Measurements from ENCODE around the gene CSTPP1.
"Not testable (repeated sequence)": the region's sequence is repeated elsewhere in the genome, so short reads cannot be mapped to it uniquely, and the experiment has no call there.

The CSTPP1 gene

DNA sequence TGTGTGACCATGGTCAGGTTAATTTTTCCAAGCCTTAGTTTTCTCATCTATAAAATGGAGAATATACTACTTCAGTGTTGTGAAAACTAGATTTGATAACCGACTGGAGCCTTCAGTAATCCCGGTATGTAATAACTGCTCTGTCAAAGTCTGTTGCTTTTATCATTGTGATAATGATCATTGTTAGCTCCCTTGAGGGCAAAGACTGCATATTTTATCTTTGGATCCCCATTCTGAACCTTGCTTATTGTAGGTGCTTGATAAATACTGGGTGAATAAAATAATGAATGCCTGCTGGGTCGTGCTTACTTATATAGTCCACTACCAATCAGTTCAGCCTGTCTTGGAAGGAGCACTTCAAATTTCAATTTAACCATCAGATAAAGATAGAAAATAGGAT lies 134.8 kb downstream of the CSTPP1 start:
- Histone ChIP-seq H3K27ac (replicated peaks) (no peak overlapping the region), H3K27me3 (ENCODE audit: insufficient read depth, poor library complexity, severe bottlenecking) (no peaks in the 10 kb centered on the region), H3K4me3 (replicated peaks; ENCODE audit: insufficient read depth, low read length) (no peak overlapping the region)
- TF ChIP-seq, protein P1, sequence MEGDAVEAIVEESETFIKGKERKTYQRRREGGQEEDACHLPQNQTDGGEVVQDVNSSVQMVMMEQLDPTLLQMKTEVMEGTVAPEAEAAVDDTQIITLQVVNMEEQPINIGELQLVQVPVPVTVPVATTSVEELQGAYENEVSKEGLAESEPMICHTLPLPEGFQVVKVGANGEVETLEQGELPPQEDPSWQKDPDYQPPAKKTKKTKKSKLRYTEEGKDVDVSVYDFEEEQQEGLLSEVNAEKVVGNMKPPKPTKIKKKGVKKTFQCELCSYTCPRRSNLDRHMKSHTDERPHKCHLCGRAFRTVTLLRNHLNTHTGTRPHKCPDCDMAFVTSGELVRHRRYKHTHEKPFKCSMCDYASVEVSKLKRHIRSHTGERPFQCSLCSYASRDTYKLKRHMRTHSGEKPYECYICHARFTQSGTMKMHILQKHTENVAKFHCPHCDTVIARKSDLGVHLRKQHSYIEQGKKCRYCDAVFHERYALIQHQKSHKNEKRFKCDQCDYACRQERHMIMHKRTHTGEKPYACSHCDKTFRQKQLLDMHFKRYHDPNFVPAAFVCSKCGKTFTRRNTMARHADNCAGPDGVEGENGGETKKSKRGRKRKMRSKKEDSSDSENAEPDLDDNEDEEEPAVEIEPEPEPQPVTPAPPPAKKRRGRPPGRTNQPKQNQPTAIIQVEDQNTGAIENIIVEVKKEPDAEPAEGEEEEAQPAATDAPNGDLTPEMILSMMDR (IDR thresholded peaks at IDR 0.05; ENCODE audit: insufficient read depth, low read length), result no peak
- TF ChIP-seq POLR2AphosphoS5 (IDR thresholded peaks at IDR 0.05; ENCODE audit: low read depth) (no peak), GABPA (IDR thresholded peaks at IDR 0.05; ENCODE audit: low read depth) (no peak), SPI1 (IDR thresholded peaks at IDR 0.05; ENCODE audit: borderline replicate concordance, low read depth) (no peak)
- TF ChIP-seq, protein P2, sequence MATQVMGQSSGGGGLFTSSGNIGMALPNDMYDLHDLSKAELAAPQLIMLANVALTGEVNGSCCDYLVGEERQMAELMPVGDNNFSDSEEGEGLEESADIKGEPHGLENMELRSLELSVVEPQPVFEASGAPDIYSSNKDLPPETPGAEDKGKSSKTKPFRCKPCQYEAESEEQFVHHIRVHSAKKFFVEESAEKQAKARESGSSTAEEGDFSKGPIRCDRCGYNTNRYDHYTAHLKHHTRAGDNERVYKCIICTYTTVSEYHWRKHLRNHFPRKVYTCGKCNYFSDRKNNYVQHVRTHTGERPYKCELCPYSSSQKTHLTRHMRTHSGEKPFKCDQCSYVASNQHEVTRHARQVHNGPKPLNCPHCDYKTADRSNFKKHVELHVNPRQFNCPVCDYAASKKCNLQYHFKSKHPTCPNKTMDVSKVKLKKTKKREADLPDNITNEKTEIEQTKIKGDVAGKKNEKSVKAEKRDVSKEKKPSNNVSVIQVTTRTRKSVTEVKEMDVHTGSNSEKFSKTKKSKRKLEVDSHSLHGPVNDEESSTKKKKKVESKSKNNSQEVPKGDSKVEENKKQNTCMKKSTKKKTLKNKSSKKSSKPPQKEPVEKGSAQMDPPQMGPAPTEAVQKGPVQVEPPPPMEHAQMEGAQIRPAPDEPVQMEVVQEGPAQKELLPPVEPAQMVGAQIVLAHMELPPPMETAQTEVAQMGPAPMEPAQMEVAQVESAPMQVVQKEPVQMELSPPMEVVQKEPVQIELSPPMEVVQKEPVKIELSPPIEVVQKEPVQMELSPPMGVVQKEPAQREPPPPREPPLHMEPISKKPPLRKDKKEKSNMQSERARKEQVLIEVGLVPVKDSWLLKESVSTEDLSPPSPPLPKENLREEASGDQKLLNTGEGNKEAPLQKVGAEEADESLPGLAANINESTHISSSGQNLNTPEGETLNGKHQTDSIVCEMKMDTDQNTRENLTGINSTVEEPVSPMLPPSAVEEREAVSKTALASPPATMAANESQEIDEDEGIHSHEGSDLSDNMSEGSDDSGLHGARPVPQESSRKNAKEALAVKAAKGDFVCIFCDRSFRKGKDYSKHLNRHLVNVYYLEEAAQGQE (IDR thresholded peaks at IDR 0.05; ENCODE audit: insufficient replicate concordance, low read depth), result no peak
- no peak for DNase-seq (ENCODE audit: low read depth in 1 of 2, low spot score in 1 of 2)

DNA sequence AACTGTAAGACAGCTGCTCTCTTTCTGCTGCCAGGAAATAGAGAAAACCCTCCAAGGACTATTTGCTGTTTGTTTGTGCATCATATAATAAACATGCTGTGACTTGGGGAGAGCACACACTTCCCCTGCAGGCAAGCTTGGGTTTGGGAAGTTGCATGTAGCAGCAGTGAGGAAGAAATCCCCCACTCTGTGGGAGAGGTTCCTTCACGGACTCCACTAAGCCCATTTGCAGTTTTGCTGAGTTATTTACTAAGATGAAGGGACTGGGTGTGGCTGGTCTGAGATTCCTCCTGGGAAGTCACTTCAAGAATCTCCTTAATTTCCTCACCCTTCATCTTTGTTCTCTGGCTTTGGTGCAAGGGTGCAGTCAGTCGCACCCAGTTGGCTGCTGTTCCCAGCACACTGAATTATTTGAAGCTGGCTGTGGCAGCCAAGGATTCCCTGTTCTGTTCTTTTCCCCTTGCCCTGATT lies 135.3 kb downstream of the CSTPP1 start:
- TF ChIP-seq, protein P1 (IDR thresholded peaks at IDR 0.05; ENCODE audit: insufficient read depth, low read length), result no peak
- TF ChIP-seq GABPA (IDR thresholded peaks at IDR 0.05; ENCODE audit: low read depth), result no peak
- TF ChIP-seq, protein P2 (IDR thresholded peaks at IDR 0.05; ENCODE audit: insufficient replicate concordance, low read depth), result no peak
- TF ChIP-seq POLR2AphosphoS5 (IDR thresholded peaks at IDR 0.05; ENCODE audit: low read depth), result no peak
- TF ChIP-seq SPI1 (IDR thresholded peaks at IDR 0.05; ENCODE audit: borderline replicate concordance, low read depth), result no peak
- H3K27ac ChIP-seq (replicated peaks), result no peak overlapping the region
- no peak for DNase-seq (ENCODE audit: low read depth in 1 of 2, low spot score in 1 of 2)

DNA sequence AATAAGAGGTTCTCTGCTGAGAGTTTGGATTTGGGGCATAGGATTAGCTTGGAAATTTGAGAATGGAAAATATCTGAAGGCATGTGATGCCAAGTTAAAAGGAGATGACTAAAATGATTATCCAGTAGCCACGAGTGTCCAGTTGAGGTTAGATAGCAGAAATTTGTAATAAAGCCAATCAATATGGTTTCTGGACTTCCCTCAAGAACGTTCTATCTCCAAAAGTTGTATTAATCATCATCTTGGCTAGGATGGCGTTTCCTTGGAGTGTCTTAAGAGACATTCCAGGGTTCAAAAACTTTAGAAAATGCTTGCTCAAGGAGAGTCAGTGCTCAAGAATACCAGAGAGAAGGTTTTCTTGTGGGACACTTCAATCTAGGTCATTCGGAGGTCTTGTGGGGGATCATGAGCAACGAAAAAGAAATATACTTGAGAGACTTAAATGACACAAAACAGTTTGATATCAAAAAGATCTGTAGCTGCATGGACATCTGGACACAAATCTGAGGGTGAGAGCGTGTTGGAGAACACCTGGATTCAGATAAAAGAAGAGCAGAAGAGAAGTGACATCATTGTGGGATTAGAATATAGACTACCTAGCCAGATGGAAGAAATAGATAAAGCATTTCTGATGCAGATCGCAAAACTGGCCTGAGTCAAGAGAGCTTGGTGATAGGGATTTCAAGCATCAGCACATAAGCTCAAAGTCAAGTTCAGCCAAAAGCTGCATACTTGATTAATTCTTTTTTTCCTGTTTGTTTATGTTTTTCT lies 142.4 kb downstream of the CSTPP1 start:
- H3K27me3 ChIP-seq (ENCODE audit: insufficient read depth, poor library complexity, severe bottlenecking), result no peaks in the 10 kb centered on the region
- no peak for DNase-seq (ENCODE audit: low read depth in 1 of 2, low spot score in 1 of 2)

More for the DNA sequence above, 135.3 kb downstream of the CSTPP1 start:
- no peak overlapping the region for H3K4me3 ChIP-seq (replicated peaks; ENCODE audit: insufficient read depth, low read length)
- H3K27me3 ChIP-seq (ENCODE audit: insufficient read depth, poor library complexity, severe bottlenecking), result no peaks in the 10 kb centered on the region

DNA sequence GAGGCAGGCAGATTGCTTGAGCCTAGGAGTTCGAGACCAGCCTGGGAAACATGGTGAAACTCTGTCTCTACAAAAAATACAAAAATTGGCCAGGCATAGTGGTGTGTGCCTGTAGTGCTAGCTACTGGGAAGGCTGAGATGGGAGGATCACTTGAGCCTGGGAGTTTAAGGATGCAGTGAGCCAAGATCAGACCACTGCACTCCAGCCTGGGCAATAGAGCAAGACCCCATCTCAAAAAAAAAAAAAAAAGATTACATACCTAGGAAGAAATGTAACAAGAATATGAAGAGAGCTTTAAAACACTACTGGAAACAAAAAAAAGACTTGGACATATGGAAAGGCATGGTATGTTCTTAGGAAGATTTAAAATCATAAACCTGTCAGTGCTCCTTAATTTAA lies 144.2 kb downstream of the CSTPP1 start:
- H3K4me3 ChIP-seq (replicated peaks; ENCODE audit: insufficient read depth, low read length); DNase-seq (ENCODE audit: low read depth in 1 of 2, low spot score in 1 of 2); H3K27ac ChIP-seq (replicated peaks); H3K27me3 ChIP-seq (ENCODE audit: insufficient read depth, poor library complexity, severe bottlenecking): not testable (repeated sequence)

More for the DNA sequence above, 142.4 kb downstream of the CSTPP1 start:
- TF ChIP-seq, protein P1 (IDR thresholded peaks at IDR 0.05; ENCODE audit: insufficient read depth, low read length), result no peak
- TF ChIP-seq GABPA (IDR thresholded peaks at IDR 0.05; ENCODE audit: low read depth) (no peak), SPI1 (IDR thresholded peaks at IDR 0.05; ENCODE audit: borderline replicate concordance, low read depth) (no peak), POLR2AphosphoS5 (IDR thresholded peaks at IDR 0.05; ENCODE audit: low read depth) (no peak)
- TF ChIP-seq, protein P2 (IDR thresholded peaks at IDR 0.05; ENCODE audit: insufficient replicate concordance, low read depth), result no peak
- Histone ChIP-seq H3K4me3 (replicated peaks; ENCODE audit: insufficient read depth, low read length) (no peak overlapping the region), H3K27ac (replicated peaks) (no peak overlapping the region)

Measured in HL-60 (cell line).